Cardiac fibroblast (primary cell): Measurements from ENCODE around the gene TRABD2B.
A peak's percentile ranks its signal among the peaks of the same experiment; 100 is the strongest.

Source experiments
- DNase-seq, 2 donors: peaks; one replicate each; pipeline versions ENCODE4 v3.0.0 to v3.0.0-alpha.2; 2010; ENCODE audit warnings: low read depth in 2 of 2
- H3K4me3 ChIP-seq, 2 donors: replicated peaks in 1 of 2; 1 replicate in 1 of 2; 2 replicates in 1 of 2; pipeline ENCODE4 v1.5.1; 2011; ENCODE audit warnings: low read depth in 2 of 2, low read length in 2 of 2, mild to moderate bottlenecking in 2 of 2, moderate library complexity in 1 of 2
- CTCF ChIP-seq: IDR thresholded peaks from one replicate; pipeline ENCODE4 v1.5.1; 2011; ENCODE audit warnings: low read depth, mild to moderate bottlenecking, low read length, inconsistent platforms

The TRABD2B gene

GRCh38 chr1:47785118-47785517, 212.1 kb downstream of the TRABD2B start:
- no peak for DNase-seq
- TF ChIP-seq CTCF, result no peak
- no peak overlapping the region for H3K4me3 ChIP-seq

- no peak overlapping the region for H3K4me3 ChIP-seq
- DNase-seq, result no peak
- TF ChIP-seq CTCF, result no peak
Measured at GRCh38 chr1:47784497-47784822, 212.7 kb downstream of the TRABD2B start.

DNA sequence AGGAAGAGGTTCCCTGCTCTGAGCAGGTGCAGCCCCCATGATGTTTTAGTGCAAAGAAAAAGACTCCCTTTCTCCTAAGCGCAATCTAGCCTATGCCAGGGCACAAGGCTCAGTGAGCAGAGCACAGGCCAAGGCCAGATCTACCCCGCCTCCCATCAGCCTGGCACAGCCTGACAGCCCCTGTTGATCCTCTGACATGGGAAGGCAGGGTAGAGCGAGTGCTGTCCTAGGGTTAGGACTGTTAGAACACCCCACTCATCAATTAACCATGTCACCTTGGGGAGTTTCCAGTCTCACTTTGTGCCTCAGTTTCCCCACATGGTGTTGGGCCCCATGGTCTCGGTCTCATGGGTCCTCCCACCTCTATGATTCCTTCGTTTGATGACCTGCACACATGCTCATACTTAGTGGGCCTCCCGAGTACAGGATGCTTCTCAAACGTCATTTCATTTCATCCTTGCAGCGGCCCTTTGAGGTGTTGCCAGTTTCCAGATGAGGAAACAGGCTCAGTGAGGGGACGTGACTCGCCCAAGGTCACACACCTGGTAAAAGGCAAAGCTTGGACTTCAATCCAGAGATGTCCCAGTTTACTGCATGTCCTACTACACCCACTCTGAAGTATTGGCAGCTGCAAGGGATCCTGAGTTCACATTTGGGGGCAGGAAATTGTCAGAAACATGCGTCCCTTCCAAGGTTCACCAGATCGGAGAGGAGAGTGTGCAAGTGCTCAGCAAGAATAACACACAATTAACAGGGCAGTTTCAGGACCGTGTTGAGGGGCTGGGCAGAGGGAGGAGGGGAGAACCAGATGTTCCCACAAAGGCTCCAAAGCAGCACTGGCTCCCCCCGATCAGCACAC, 213.3 kb downstream of the TRABD2B start:
- DNase-seq, result no peak
- no peak overlapping the region for H3K4me3 ChIP-seq
- TF ChIP-seq CTCF, result no peak

DNA sequence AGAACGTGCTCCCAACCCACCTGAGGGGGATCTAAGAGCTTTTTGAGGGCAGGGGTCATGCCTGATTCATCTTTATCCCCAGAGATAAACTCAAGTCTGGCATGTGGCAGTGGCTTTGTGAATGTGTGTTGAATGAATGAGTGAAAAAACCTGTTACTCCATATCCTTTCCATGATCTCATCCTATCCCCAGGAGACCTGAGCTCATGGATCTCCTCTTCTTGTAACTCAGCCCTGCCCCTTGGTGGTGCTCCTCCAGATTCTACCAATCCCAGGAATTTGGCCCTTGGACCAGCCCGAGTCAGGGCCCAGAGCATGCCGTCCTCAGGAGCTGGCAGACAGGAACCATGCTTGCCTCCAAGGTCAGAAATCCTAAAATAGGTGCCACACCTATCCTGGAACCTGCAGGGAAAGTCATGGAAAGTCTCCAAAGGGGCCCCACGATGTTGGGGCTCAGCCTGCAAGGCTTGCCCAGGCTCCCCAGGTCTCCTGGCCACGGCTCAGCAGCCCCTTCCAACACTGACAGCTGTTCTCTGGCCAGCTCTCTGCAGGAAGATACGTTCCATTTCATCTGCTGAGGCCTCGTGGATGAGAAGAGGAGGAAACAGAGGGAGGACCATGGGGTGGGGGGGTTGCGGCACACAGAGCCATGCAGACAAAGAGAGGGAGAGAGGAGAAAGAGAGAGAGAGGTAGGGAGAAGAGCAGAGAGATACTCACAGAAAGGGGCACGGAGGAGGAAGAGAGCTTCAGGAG, 214.6 kb downstream of the TRABD2B start:
- no peak overlapping the region for H3K4me3 ChIP-seq
- DNase-seq, result peak in 1 of 2 donors; percentile 11
- no peak for TF ChIP-seq CTCF

- TF ChIP-seq CTCF, result no peak
- no peak for DNase-seq
- H3K4me3 ChIP-seq, result no peak overlapping the region
Measured at GRCh38 chr1:47781171-47781959, 215.8 kb downstream of the TRABD2B start.

DNA sequence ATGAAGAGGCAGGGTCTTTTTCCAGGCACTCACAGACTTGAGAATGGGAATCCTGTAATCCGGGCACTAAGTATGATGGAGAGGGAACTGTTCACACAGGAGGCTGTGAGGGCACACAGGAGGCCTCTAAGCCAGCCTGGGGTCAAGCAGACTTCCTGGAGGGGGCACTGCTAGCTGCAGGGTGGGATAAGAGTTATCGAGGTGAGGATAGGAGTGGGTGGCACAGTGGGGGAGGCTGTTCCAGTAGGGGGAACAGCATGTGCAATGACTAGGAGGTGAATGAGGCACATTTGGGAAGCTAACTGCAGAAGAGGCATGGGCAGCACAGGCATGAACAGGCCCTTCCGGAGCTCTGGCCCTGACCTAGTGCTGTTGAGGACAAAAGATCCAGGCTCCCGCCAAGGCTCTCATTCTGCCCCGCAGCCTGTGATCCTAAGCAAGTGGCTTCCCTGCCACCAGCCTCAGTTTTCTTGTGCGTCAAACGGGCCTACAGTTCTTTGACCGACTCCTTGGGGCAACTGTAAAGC, 216.7 kb downstream of the TRABD2B start:
- no peak for TF ChIP-seq CTCF
- DNase-seq, result no peak

More for the DNA sequence above, 216.7 kb downstream of the TRABD2B start:
- H3K4me3 ChIP-seq, result no peak overlapping the region
